Glomerular endothelial cell (primary cell): ENCODE data around the gene P3H2. TPM values are rescaled to one million over a fixed set of nuclear protein-coding genes. Genes with fewer than 3 reads are reported as not detected.

Experiments
- DNase-seq: peaks from one replicate; pipeline ENCODE4 v3.0.0-alpha.2; 2011; ENCODE audit warnings: low read depth, low spot score; ENCODE audit errors: extremely low read depth
- total RNA-seq: library from RNA; depleted of rRNA; stranded (reverse); fragments of >200 nt; gene quantifications from 2 replicates; pipeline ENCODE4 v1.2.3, GENCODE V29; 2015

Gene P3H2
- total RNA-seq, 1 donor from 2014 or later = 29.1 TPM

DNA sequence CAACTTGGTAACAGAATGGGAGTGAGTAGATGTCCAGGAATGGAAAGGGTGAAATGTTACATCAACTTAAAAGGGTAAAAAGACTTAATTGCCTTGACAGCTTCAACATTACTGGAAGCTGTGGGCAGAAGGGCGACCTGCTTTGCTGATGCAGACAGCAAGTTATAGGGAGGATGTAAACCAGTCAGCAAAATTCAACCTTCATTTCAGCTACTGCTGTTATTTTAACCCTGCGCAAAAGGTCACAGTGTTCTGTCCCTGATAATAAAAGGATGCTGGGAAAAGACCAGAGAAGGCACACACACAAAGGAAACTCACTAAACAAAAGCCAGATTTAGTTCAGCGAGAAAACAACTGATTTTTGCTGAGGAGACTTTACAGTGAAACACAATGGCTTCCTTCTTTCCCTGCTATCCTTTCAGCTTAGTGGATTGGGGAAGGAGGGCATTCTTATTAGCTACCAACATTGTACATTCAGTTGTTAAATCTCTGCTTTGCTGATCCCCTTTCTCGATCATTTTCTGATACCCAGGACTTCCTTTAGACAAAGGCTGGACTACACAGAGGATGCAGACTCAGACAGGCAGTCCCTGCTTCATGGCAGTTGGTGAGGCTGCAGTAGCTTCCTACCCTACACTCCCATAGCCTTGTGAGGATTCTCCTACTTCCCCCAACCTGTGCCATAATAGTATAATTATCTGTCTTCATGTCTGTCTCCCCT lies 62.0 kb downstream of the P3H2 start:
- DNase-seq = no peak

DNA sequence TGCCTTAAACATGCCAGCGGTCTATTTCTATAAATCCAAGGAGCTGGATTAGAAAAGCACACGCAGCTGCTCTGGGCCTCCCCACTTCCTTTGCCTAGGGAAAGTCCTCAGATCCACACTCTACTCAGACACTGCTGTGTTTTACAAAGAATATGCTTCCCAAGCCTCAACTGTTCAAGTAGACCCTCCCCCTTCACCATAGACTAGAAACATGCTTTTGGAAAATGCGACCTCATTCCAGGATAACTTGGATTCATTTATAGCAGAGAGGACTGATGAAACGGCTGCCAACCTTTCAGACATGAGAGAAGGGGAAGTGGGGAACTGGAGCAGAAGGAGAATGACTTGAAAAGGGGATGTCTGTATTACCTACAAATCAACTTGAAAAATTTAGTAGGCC lies 64.0 kb downstream of the P3H2 start:
- DNase-seq = no peak

DNA sequence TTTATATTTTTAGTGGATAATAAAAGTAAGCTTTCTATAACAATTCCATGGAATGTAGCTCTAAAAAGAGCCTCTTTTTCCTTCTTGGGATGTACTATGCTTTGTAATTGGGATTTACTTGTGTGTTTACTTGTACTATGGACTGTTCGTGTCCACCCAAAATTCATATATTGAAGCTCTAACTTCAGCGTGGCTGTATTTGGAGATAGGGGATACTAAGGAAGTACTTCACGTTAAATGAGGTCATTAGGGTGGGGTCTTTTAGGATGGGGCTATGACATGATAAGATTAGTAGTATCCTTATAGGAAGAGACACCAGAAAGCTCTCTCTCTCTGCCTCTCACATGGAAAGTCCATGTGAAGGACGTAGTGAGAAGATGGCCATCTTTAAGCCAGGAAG lies 64.9 kb downstream of the P3H2 start:
- DNase-seq = no peak

DNA sequence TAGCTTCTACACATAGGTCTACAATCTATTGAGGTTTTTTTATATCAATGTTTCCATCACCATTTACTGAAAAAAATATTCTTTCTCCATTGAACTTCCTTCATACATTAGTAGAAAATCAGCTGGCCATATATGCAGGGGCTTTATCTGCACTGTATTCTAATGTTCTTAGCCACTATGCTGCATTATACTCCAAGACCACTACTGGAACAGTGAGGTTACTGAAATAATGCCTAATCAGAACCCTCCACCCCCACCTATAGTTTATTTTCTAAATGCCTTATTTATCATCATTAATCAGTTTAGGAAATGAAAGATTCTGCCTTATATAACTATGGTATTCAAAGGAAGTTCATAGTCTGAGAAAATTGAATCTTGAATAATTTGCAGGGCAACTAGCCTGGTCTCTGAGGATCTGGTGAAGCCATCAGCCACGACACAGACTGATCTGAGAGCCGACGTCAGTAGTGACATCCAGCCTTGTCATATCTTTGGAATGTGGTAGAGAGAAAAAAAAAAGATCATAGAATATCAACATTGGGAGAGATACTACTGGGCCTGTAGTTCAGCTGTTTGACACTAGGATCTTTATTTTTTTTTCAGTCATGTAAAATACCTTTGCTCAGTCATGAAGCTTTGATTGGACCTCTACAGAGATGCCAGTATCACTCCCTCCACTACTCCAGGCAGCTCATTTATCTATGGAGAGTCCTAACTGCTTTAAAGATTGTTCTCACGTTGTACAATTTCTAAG lies 66.6 kb downstream of the P3H2 start:
- DNase-seq = no peak

DNA sequence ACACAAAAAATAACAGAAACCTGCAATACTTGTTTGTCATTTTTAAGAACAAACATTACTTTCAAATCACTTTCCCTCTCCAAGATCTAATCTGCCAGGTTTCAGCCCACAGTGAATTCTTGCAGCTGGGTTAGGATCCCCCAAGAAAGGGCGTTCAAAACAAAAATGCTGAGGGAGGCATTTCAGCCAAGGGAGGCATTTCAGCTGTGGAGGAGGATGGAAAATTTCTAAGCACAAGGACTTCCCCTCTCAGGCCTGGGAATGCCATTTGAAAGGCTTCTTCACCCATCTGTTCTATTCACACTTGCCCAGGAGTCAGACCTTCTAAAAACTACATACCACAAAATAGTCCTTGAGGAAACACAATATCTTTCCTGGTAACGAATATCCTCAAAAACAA lies 69.1 kb downstream of the P3H2 start:
- DNase-seq = no peak

DNA sequence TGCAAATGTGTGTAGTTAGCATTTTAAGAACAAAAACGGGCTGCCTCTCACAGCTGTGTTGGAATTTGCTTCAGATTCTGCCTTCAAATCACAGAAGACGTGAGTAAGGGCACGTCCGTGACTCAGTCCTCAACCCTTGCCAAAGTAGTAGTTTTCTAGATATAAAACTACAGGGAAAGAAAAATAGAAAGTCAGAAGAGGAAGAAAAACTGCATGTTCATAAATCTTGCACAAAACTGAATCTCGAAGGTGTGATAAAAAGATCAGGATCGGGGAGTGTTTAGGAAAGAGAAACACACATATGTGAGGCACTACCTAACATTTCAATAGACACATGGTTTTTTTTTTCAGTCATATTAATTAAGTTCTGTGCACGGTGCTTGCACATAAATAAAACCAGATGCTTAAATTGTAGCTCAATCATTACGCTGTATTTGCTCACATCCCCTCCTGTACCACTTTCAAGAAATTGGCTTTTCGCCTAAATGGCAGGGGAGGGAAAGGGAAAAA lies 71.7 kb downstream of the P3H2 start:
- DNase-seq = no peak

DNA sequence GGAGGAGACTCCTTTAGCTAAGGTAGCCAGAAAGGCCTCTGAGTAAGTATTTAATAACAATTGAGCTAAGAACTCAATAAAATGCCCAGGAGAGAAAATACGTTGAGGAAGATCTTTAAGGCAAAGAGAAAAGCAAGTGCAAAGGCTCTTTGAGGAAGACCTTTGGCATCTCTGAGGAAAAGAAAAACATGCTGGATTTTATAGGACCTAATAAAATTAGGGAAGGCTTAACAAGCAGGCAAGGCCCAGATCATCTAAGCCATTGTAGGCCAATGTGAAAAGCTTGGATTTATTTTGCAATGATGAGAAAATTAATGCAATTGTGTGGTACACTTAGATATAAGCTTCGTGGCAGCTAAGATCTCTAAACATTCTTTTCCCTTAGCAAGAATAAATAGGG lies 75.7 kb downstream of the P3H2 start:
- DNase-seq = no peak

DNA sequence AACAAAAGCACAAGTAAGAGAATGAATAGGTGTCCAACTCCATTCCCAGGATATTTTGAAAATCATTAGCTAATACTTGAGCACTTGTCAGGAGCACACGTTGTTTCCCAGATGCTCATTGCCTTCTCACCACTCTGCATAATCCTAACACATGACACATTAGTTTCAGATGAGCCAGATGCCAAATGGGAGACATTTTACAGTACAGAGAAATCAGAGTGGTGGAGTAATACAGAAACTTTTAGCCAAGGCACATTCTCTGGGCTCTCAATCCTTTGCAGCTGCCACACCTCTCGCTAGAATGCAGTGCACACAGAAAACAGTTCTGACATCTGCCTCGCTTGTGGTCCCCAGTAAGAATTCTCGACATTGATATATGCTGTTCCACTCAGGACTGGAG lies 76.6 kb downstream of the P3H2 start:
- no peak for DNase-seq

DNA sequence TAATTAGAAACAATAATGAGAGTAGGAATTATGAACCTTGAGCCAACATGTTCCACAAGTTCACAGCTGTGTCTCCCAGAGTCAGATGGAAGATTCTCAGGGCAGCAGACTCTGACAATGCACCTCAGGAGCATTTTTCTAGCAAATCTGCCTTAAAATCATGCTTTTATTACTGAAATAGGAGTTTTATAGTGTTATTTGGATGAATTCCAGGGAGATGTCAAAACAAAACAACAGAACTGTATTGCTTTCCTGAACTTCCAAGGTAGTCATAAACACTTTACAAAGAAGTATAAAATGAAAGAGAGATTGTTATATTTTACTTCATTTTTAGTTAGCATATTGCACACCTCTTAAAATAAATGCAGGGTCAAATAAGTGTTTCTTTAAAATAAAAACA lies 77.0 kb downstream of the P3H2 start:
- no peak for DNase-seq

DNA sequence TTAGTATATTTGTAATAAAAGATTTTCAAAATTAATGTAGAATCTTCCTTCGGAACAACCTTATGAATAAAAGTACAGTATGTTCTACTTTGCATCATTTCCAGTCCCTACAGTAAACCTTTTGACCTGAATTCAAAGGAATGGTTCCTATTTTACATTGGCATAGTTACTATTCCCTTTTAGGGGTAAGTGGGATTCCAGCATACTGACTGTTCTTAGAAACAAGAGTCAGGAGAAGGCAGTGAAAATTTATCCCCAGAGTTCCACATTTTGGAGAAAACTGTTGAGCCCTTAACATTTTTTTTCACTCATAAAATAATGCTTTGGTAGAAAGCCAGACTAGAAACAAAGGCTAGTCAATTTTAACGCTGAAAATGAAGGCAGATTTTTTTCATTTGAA lies 78.1 kb downstream of the P3H2 start:
- DNase-seq = no peak

DNA sequence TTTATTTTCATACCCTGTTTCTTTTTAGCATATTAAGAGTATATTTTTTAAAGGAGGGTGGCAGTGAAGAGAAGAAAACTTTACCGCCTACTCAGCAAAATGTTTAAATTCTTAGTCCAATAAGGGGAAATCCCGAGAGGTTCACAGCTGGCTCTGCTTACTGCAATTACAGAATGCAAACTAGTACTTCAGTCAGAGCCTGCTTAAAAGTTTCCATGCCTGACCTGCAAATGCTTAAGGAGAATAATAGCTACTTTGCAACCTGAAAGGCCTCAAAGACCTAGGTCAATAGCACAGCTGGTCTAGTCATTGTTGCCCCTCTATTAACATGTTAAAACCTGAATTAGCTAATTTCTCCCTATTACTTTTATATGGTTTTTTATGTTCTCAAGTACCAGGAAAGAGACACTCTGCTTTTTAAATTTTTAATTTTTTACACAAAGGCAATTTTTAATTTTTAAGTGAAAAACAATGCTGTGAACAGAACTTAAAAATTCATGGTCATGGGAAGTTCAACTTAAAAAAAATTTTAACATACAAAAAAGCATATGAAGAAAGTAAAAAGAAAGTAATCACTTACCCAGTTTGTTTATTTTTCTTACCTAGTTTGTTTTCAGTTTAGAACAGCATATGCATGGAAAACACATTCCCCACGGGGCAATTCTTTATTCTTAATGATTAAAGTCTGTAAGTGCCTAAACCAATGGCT lies 79.2 kb downstream of the P3H2 start:
- no peak for DNase-seq

DNA sequence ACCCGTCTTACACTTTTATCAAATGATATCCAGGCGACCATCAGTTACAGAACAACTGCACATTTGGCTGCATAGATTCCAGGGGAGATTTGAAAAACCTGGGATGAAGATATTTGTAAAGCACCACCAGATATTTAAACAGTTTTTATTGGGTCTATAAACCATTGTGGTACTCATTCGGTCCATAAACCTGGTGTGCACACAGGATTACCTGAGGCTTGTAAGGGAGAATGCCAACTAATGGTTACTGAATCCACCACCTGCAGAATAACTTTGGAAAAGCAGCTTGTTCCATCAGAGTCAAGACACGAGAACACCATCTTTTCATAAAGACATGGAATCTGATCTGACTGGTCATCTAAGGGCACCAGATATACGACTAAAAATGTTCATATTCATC lies 80.6 kb downstream of the P3H2 start:
- no peak for DNase-seq

DNA sequence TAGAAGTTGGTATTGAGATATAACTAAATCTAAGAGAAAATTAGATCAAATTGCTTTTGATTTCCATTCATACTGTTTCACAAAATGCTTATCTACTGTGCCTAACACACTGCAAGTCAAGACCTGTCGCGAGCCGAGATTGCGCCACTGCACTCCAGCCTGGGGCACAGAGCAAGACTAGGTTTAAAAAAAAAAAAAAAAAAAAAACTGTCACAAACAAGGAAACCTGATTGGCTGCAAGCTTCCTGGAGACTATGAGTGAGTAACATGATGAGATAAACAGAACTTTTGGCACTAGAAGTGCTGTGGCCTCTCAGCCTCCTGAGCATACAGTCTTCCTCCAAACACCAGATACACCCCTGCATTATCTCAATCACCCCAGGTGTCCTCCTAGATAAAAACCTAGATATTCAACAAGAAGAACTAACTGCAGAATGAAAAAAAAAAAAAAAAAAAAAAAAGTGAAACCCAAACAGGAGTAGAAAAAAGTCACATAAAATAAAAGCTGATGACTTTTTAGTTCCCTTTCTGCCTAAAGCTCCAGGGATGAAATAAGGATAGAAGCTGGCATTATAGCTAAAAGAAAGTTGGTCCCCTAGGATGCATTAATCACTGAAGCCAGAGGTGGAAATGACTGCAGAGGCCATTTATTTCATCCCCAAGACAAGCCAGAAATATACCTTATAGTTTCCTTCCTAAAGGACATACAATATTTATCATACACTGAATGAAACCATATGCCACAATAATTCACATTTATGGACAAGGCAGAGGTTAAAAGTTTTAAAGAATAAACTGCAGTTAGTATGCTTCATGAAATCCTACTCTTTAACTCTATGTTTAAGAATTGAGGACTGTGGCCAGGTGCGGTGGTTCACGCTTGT lies 82.4 kb downstream of the P3H2 start:
- no peak for DNase-seq

DNA sequence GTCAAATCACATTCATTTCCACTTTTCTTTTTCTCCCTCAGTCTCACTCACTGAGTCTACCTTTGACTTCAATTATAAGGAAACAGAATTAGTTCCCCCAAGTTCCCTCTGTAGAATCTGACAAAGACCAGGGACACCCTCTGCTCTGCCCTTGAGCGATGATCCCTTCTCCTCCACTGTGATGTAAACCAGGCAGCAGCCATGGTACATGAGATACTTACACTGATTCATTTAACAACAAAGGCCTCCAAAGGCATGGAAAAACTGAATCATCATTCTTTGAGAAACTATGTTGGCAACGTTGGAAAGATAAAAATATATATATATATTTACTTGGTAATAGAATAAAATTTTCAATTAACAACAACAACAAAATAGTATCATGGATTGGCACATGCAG lies 84.1 kb downstream of the P3H2 start:
- no peak for DNase-seq

DNA sequence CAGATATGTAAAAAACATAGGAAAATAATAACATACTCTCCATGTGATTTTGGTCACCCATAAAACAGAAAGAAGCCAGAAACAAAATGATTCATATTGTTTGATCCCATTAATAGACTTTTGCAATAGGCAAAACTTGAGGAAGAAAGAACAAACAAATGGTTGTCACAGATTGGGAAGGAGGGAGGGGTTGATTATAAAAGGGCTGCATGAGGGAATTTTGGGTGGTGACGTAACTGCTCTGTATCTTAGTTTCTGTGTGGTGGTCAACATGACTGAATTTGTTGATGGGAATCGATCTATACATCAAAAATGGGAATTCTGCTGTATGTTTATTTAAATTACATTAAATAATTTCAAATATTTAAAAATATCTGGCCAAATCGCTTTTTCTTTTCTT lies 86.3 kb downstream of the P3H2 start:
- DNase-seq = no peak

DNA sequence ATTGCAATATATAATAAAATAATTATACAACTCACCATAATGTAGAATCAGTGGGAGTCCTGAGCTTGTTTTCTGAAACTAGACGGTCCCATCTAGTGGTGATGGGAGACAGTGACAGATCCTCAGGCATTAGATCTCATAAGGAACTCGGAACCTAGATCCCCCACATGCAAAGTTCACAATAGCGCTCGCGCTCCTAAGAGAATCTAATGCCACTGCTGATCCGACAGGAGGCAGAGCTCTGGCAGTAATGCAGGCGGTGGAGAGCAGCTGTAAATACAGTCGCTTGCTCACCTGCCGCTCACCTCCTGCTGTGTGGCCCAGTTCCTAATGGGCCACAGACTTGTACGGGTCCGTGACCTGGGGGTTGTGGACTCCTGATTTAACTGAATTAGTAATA lies 87.8 kb downstream of the P3H2 start:
- DNase-seq = no peak

DNA sequence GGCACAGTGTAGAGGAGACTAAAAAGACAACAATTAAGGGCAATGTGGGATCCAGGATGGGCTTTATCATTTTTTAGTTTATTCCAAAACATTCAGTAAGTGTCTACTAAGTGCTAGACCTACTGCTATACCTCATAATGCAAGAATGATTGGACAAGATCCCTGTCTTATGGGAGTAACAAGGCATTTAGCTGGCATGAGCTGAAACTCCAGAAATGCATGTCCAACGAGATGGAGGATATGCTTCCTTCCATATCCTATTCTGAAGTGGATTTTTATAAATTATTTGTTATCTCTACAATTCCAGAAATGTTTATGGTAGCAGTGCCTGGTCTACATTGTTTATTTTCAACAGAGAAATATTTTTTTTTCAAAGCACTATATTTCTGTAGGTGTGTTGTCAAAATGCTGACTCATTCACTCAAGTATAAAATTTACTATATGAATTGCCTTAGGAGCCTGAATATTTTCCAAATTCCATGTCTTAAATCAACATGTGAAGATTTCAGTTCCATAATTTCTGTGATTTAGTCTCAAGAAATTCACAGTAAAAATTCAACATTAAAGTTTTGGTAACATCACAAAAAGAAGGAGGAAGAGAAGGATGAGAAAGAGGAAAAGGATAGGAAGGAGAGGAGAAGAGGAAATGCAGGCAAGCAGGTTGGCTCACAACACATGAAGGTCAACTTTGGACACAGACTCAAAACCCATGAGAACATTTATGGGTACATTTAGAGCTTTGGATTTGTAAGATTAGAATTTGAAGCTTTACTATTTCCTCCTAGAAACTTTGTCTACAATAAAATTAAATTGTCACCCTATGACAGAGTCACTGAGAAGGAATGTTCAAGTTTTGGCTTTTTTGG lies 88.6 kb downstream of the P3H2 start:
- DNase-seq = no peak

DNA sequence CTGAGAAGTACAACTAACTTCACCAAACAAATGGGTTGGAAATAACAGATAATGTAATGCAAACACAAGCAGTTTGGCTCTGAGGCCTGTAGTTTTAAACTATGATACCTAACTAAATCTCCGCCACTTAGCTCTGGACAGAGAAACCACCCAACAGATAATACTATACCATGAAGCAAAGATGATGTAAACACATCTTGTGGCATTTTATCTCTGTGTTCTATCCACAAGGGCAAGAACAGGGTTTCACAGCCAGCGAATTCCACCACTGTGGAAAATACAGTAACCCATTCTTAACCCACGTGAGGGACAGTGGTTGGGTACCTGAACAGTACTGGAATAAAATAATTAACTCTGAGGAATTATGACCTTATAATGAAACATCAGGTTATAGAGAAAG lies 93.6 kb downstream of the P3H2 start:
- DNase-seq = no peak

DNA sequence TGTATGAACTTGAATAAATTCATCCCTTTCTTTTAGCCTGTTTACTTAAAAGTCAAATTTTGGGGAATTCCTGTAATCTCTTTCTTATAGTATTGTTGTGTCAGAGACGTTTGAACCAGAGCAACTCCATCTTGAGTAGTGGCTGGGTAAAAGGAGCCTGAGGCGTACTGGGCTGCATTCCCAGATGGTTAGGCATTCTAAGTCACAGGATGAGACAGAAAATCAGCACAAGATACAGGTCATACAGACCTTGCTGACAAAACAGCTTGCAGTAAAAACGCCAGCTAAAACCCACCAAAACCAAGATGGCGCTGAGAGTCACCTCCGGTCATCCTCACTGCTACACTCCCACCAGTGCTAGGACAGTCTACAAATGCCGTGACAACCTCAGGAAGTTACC lies 94.5 kb downstream of the P3H2 start:
- no peak for DNase-seq

DNA sequence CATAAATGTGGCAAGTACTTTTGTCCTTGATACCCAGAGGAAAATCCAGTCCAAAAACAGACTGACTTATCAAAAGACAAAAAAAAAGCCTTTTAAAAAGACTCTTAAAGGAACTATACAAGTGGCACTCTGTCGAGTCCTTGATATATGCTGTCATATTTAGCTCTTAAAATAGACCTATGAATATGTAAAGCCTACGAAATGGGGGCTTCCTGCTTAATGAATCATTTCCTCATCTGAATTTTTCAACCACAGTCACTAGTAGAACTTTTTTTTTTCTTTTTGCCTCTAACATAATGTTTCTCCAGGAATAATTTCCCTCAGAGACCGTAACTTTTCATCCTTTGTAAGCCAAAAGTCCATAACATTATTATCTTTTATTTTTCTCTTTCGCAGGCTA lies 95.8 kb downstream of the P3H2 start:
- DNase-seq = peak; percentile 56
